Liver (tissue), 9 donors: ENCODE measurements around the gene LENG9. TPM values are rescaled to one million over a fixed set of nuclear protein-coding genes. Genes with fewer than 3 reads are reported as not detected.
"Not testable (repeated sequence)": the region's sequence is repeated elsewhere in the genome, so short reads cannot be mapped to it uniquely, and the experiment has no call there.

Experiments used
- DNase-seq: peaks from one replicate; pipeline ENCODE4 v3.0.0-alpha.2; 2017; ENCODE audit warnings: low spot score
- H3K27ac ChIP-seq, 2 donors: one replicate each; pipeline ENCODE4 v1.7.0; 2013; ENCODE audit warnings: inconsistent platforms in 2 of 2, low read length in 2 of 2, control low read depth in 1 of 2, low read depth in 1 of 2, mild to moderate bottlenecking in 1 of 2
- H3K27me3 ChIP-seq, 4 donors: one replicate each; pipeline versions ENCODE4 v1.6.1 to v1.7.0; 2013; ENCODE audit warnings: low read length in 3 of 4, inconsistent platforms in 1 of 4, mild to moderate bottlenecking in 1 of 4, moderate library complexity in 1 of 4; ENCODE audit not compliant: control insufficient read depth in 4 of 4, insufficient read depth in 4 of 4
- H3K36me3 ChIP-seq, 4 donors: one replicate each; pipeline versions ENCODE4 v1.6.1 to v1.7.0; 2013; ENCODE audit warnings: low read length in 3 of 4, mild to moderate bottlenecking in 3 of 4, low read depth in 1 of 4, moderate library complexity in 1 of 4; ENCODE audit not compliant: control insufficient read depth in 4 of 4, insufficient read depth in 3 of 4
- H3K4me1 ChIP-seq, 4 donors: one replicate each; pipeline versions ENCODE4 v1.6.1 to v1.7.0; 2013; ENCODE audit warnings: low read length in 3 of 4, mild to moderate bottlenecking in 3 of 4, moderate library complexity in 1 of 4; ENCODE audit not compliant: control insufficient read depth in 4 of 4, insufficient read depth in 4 of 4
- H3K4me3 ChIP-seq, 3 donors: one replicate each; pipeline versions ENCODE4 v1.6.1 to v1.7.0; 2013; ENCODE audit warnings: low read length in 3 of 3, control low read depth in 1 of 3, low read depth in 1 of 3, mild to moderate bottlenecking in 1 of 3
- H3K9ac ChIP-seq, 2 donors: one replicate each; pipeline ENCODE4 v1.7.0; 2013; ENCODE audit warnings: low read length in 2 of 2, mild to moderate bottlenecking in 2 of 2, moderate library complexity in 2 of 2, control low read depth in 1 of 2, low read depth in 1 of 2
- H3K9me3 ChIP-seq, 4 donors: one replicate each; pipeline versions ENCODE4 v1.6.1 to v1.7.0; 2013; ENCODE audit warnings: low read length in 3 of 4; ENCODE audit not compliant: control insufficient read depth in 4 of 4
- ATF3 ChIP-seq: IDR thresholded peaks from 2 replicates; pipeline ENCODE4 v1.6.1; 2016; ENCODE audit warnings: antibody characterized with exemption
- CTCF ChIP-seq: fragments of 150-350 bp; IDR thresholded peaks from 2 replicates; pipeline ENCODE4 v1.5.1; 2017; ENCODE audit warnings: improper control_type of control experiment, low read depth, low read length; ENCODE audit not compliant: missing input control
- EGR1 ChIP-seq, 2 donors: IDR thresholded peaks; 2 replicates each; pipeline ENCODE4 v1.6.1; 2016 to 2018; ENCODE audit warnings: antibody characterized with exemption in 2 of 2, low read depth in 2 of 2
- FOXA1 ChIP-seq: IDR thresholded peaks from 2 replicates; pipeline ENCODE4 v1.6.1; 2016; ENCODE audit warnings: antibody characterized with exemption
- FOXA2 ChIP-seq: IDR thresholded peaks from 2 replicates; pipeline ENCODE4 v1.6.1; 2016; ENCODE audit warnings: antibody characterized with exemption
- GABPA ChIP-seq, 2 donors: IDR thresholded peaks in 1 of 2; conservative IDR thresholded peaks in 1 of 2; 2 replicates each; pipeline ENCODE4 v1.6.1; 2016; ENCODE audit warnings: antibody characterized with exemption in 2 of 2, mild to moderate bottlenecking in 1 of 2, moderate library complexity in 1 of 2
- HNF4A ChIP-seq, 2 donors: conservative IDR thresholded peaks; 2 replicates each; pipeline ENCODE4 v1.6.1; 2016; ENCODE audit warnings: antibody characterized with exemption in 2 of 2, mild to moderate bottlenecking in 2 of 2
- HNF4G ChIP-seq: IDR thresholded peaks from 2 replicates; pipeline ENCODE4 v1.6.1; 2016; ENCODE audit warnings: antibody characterized with exemption
- JUND ChIP-seq, 2 donors: IDR thresholded peaks; 2 replicates each; pipeline ENCODE4 v1.6.1; 2016; ENCODE audit warnings: antibody characterized with exemption in 2 of 2
- MAX ChIP-seq: IDR thresholded peaks from 2 replicates; pipeline ENCODE4 v1.6.1; 2016; ENCODE audit warnings: antibody characterized with exemption
- NR2F2 ChIP-seq: IDR thresholded peaks from 2 replicates; pipeline ENCODE4 v1.6.1; 2016; ENCODE audit warnings: antibody characterized with exemption
- RAD21 ChIP-seq, 2 donors: IDR thresholded peaks; 2 replicates each; pipeline ENCODE4 v1.6.1; 2016; ENCODE audit warnings: antibody characterized with exemption in 2 of 2, mild to moderate bottlenecking in 2 of 2
- REST ChIP-seq: IDR thresholded peaks from 2 replicates; pipeline ENCODE4 v1.6.1; 2016; ENCODE audit warnings: antibody characterized with exemption, mild to moderate bottlenecking
- RXRA ChIP-seq, 2 donors: IDR thresholded peaks; 2 replicates each; pipeline ENCODE4 v1.6.1; 2017 to 2018; ENCODE audit warnings: antibody characterized with exemption in 2 of 2, mild to moderate bottlenecking in 1 of 2
- SP1 ChIP-seq: IDR thresholded peaks from 2 replicates; pipeline ENCODE4 v1.6.1; 2018; ENCODE audit warnings: antibody characterized with exemption, mild to moderate bottlenecking
- TAF1 ChIP-seq: conservative IDR thresholded peaks from 2 replicates; pipeline ENCODE4 v1.6.1; 2016; ENCODE audit warnings: antibody characterized with exemption, mild to moderate bottlenecking
- YY1 ChIP-seq: IDR thresholded peaks from 2 replicates; pipeline ENCODE4 v1.6.1; 2016; ENCODE audit warnings: antibody characterized with exemption, mild to moderate bottlenecking
- ZBTB33 ChIP-seq: IDR thresholded peaks from 2 replicates; pipeline ENCODE4 v1.6.1; 2016; ENCODE audit warnings: antibody characterized with exemption
- WGBS: extraction: QIAGEN DNeasy Blood & Tissue Kit; methylation state at CpG from one replicate; pipeline ENCODE4 v1.1.7; 2013; 5-methylcytosine and 5-hydroxymethylcytosine counted together
- polyA plus RNA-seq, 2 donors: library from polyadenylated mRNA; stranded (reverse) in 1 of 2; unstranded in 1 of 2; fragments of 200-250 nt in 1 of 2; fragments of >200 nt in 1 of 2; fragmentation: Nextera tagmentation in 1 of 2; extraction: Ambion mirVana in 1 of 2; gene quantifications; one replicate each; pipeline versions ENCODE4 v1.2.1 to v1.2.3, GENCODE V29; 2013 to 2015
- total RNA-seq, 2 donors: library from RNA; depleted of rRNA; stranded (reverse); fragments of >200 nt; gene quantifications; one replicate each; pipeline ENCODE4 v1.2.3, GENCODE V29; 2014
- donor health status: healthy.
- donor health status: healthy.
- donor health status: healthy.
- donor health status: healthy.
- donor health status: healthy.

Gene LENG9
- total and polyA plus RNA-seq, 4 donors, result 0.19 to 6.9 (median 2.0) TPM

- Histone ChIP-seq H3K36me3 (no peaks in the 10 kb centered on the region), H3K27ac (no peak overlapping the region), H3K9me3 (no peaks in the 10 kb centered on the region), H3K4me1 (no peaks in the 10 kb centered on the region), H3K9ac (no peak overlapping the region), H3K4me3 (no peak overlapping the region), H3K27me3 (no peaks in the 10 kb centered on the region)
- no peak for TF ChIP-seq TAF1
- TF ChIP-seq RAD21 (IDR thresholded peaks at IDR 0.05), result no peak
- no peak for TF ChIP-seq EGR1 (IDR thresholded peaks at IDR 0.05; ENCODE audit: low read depth in 2 of 2)
- no peak for TF ChIP-seq FOXA1
- TF ChIP-seq MAX, result no peak
- TF ChIP-seq RXRA (IDR thresholded peaks at IDR 0.05), result no peak
- TF ChIP-seq NR2F2, result no peak
- no peak for TF ChIP-seq HNF4G
- no peak for TF ChIP-seq ATF3
- TF ChIP-seq YY1, result no peak
- no peak for TF ChIP-seq HNF4A (conservative IDR thresholded peaks at IDR 0.05)
- TF ChIP-seq CTCF, result no peak
- TF ChIP-seq FOXA2, result no peak
- no peak for TF ChIP-seq ZBTB33
- TF ChIP-seq GABPA (IDR thresholded peaks at IDR 0.05 in 1 of 2, conservative IDR thresholded peaks at IDR 0.05 in 1 of 2), result no peak
- no peak for TF ChIP-seq REST
- no peak for TF ChIP-seq SP1
- TF ChIP-seq JUND (IDR thresholded peaks at IDR 0.05), result no peak
- DNase-seq, result no peak
- WGBS, result 65% methylated on average over 12 of the region's 12 CpGs
Observed at GRCh38 chr19:54507824-54508223, 44.2 kb upstream of the LENG9 start.

GRCh38 chr19:54507038-54507717, 43.6 kb upstream of the LENG9 start:
- WGBS, result 62% methylated on average over 11 of the region's 15 CpGs
- not testable (repeated sequence) for H3K4me3 ChIP-seq, H3K27ac ChIP-seq, DNase-seq, H3K4me1 ChIP-seq, H3K27me3 ChIP-seq, H3K9ac ChIP-seq, H3K36me3 ChIP-seq, H3K9me3 ChIP-seq
